ENCODE results near the gene AGFG1.

Gene AGFG1, protein sequence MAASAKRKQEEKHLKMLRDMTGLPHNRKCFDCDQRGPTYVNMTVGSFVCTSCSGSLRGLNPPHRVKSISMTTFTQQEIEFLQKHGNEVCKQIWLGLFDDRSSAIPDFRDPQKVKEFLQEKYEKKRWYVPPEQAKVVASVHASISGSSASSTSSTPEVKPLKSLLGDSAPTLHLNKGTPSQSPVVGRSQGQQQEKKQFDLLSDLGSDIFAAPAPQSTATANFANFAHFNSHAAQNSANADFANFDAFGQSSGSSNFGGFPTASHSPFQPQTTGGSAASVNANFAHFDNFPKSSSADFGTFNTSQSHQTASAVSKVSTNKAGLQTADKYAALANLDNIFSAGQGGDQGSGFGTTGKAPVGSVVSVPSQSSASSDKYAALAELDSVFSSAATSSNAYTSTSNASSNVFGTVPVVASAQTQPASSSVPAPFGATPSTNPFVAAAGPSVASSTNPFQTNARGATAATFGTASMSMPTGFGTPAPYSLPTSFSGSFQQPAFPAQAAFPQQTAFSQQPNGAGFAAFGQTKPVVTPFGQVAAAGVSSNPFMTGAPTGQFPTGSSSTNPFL

GRCh38 chr2:227471924-227472264 lies at the start of gene AGFG1:
Gene AGFG1 (plus strand): TSS chr2:227472156. CDS start chr2:227472422, 266 bp downstream.
- peak; percentile 62 for DNase-seq (ENCODE audit: low spot score)

DNA sequence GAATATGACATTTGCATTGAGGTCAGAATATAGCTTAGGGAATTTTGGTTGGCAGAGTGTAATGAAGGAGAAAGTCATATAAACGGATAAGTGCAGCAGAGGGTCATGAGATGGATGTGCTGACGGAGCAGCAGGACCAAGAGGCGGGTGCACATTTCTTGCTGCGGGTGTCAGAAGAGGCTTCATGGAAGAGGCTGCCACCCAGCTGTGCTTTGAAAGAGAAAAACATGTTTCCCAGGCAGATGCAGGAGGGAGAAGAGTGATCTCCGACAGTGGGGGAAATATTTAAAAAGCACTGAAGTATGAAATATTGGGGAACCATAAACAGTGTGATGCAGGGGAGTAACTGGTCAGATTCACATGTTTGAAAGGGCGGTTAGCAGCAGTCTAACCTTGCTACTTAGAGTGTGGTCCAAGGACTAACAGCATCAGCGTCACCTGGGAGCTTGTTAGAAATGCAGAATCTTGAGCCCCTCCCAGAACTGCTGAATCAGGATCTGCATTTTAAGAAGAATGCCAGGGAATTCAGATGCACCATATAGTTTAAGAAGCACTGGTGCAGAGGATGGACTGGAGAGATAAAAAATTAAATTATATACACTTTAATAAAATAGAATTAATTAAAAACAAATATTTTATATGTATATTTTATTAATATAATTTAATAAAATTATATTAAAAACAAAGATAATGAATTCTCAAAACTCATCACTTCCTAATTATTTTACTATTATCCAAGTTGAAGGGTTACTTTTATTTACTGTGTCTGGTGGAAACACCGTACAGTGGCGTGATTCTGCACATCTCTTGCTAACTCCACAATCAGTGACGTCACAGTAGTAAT lies 48.1 kb upstream of the AGFG1 start:
- DNase-seq (ENCODE audit: low spot score): peak; percentile 68

DNA sequence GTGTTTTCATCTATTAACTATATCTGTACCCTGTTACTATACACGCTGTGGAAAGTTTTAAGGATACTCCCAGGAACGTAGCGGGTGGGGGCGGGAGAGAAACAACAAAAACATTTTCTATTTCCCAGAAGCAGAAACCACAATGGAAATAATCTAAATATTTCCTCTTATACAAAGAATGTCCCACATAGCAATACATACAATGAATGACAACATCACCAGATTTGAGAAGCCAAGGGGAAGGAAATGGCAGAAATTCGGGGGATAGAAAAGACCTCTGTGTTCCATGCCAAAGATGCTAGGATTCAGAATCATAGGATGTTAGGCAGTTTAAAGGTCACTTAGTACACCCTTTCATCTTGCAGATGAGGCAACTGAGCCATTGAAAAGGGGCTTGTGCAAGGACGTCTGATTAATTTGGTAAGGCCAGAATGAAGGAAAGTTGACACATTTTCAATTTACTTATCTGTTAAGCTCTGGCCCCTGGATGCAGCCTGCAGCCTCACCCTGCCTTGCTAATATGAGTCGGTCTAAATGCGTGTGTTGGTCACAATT lies 43.1 kb upstream of the AGFG1 start:
- DNase-seq (ENCODE audit: low spot score): no peak

DNA sequence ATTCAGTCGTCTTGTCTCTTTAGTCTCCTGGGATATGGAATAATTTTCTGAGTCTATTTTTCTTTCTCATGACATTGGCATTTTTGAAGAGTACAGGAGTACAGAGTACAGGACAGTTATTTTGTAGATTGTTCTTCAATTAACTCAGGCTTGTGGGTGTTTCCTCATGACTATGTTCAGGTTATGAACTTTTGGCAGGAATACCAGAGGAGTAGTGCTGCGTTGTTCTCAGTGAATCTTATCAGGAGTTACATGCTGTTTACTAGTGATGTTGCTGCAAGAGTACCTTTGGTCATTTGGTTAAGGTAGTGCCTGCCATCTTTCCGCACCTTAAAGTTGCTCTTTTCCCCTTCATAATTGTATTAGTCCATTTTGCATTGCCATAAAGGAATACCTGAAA lies 41.3 kb upstream of the AGFG1 start:
- no peak for DNase-seq (ENCODE audit: low spot score)

DNA sequence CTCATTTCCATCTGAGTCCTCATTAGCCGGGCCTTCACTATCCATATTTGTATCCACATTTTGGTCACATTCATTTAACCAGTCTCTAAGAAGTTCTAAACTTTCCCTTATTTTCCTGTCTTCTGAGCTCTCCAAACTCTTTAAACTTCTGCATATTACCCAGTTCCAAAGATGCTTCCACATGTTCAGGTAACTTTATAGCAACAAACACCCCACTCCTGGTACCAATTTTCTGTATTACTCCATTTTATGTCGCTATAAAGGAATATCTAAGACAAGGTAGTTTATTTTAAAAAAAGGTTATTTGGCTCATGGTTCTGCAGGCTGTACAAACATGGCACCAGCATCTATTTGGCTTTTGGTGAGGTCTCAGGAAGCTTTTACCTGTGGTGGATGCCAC lies 38.8 kb upstream of the AGFG1 start:
- no peak for DNase-seq (ENCODE audit: low spot score)

DNA sequence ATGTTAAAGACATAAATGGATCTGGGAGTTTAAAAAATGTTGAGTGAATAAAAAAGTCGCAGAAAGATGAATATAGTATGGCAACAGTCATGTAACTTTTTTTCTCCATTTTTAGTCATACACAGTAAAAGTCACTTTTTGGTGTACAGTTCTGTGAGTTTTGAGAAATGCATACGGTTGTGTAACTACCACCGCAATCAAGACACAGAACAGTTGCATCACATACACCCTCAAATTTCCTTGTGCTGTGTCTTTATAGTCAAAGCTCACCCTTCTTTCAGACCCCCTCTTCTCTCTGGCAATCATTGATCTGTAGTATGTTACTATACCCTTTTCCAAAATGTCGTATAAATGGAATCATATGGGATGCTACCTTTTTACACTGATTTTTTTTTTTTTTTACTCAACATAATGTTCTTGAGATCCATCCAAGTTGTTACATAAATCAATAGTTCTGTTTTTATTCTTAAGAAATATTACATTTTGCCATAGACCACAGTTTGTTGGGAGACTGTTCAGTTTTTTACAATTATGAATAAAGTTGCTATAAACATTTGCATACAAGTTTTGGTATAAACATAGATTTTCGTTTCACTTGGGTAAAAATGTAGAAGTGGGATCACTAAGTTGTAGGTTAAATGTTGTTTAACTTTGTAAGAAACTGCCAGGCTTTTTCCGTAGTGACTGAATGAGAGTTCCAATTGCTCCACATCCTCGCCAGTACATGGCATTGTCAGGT lies 35.4 kb upstream of the AGFG1 start:
- DNase-seq (ENCODE audit: low spot score): no peak

- DNase-seq (ENCODE audit: low spot score): no peak
Measured at GRCh38 chr2:227439214-227439613, 32.7 kb upstream of the AGFG1 start.

GRCh38 chr2:227442639-227443038 lies 29.3 kb upstream of the AGFG1 start:
- DNase-seq (ENCODE audit: low spot score): no peak

- no peak for DNase-seq (ENCODE audit: low spot score)
Measured at GRCh38 chr2:227443889-227444568, 27.9 kb upstream of the AGFG1 start.

GRCh38 chr2:227447606-227448005 lies 24.4 kb upstream of the AGFG1 start:
- no peak for DNase-seq (ENCODE audit: low spot score)

DNA sequence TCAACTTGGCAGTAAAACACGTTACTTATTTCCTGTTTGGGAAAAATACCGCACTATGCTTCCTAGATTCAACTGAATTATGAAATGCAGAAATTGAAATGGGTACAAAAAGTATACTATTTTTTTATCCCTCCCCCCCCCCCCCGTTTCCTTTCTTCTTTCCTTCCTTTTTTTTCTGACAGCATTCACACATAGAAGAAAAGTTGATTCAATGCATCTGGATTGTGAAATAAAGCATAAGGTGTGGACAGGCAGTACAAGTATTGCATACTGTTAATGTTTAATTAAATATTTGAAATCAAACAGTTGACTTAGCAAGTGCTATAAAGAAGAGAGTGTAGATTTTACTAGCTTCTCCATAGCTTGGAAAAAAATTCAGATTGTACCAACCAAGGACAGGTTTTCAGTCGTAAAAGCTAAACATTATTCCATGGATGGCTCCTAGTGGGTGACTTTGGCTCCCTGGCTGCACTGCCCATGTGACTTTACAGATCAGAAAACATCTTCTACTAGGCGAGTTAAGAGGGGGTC lies 21.6 kb upstream of the AGFG1 start:
- DNase-seq (ENCODE audit: low spot score): no peak

DNA sequence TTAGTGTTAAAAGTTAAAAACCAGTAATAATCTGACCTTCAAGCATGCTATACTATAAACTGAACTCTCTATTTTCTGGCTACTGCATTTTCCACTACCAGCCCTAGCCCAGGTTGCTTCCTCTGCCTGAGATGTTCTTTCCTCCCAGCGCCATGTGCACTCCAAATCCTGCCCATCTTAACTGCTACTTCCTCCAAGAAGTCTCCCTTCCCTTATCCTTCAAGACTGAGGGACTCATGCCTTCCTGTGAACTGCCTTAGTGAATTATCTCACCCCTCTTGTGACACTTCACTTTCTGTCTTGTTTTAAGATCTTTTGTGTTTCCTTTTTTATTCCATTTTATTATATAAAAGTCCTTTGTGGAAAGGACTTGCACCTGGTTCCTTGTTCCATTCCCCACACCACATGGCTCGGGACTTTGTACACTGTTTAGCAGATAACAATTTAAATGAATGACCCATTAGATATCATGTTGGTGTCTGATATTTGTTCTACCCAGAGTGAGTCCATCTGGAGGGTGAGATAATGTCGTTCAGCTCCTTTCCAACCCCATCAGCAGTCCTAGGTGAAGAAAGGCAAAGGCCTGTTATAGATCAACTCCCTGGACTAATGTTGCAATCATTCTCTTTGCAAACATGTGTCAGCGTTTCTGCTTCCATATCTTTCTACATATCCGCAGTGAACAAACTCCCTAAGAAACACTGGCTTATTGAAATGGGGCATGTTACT lies 20.9 kb upstream of the AGFG1 start:
- no peak for DNase-seq (ENCODE audit: low spot score)

GRCh38 chr2:227451655-227451992 lies 20.3 kb upstream of the AGFG1 start:
- DNase-seq (ENCODE audit: low spot score): no peak

DNA sequence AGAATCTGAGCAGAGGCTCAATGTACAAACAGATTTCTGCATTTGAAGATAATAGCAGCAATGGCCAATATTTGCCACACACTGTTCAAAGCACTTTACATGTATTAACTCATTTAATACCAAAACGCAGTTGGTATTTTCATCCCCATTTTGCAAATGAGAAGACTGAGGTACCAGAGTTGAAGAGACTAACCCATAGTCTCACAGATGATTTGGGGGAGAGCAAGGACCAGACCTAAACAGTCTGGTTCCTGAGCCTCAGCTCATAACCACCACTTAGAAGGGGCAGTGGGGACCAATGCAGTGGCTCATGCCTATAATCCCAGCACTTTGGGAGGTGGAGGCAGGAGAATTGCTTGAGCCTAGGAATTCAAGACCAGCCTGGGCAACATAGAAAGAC lies 18.1 kb upstream of the AGFG1 start:
- no peak for DNase-seq (ENCODE audit: low spot score)

- DNase-seq (ENCODE audit: low spot score): no peak
Measured at GRCh38 chr2:227454323-227454860, 17.6 kb upstream of the AGFG1 start.

- no peak for DNase-seq (ENCODE audit: low spot score)
Measured at GRCh38 chr2:227455200-227455599, 16.8 kb upstream of the AGFG1 start.

- DNase-seq (ENCODE audit: low spot score): no peak
Measured at GRCh38 chr2:227456102-227456501, 15.9 kb upstream of the AGFG1 start.

DNA sequence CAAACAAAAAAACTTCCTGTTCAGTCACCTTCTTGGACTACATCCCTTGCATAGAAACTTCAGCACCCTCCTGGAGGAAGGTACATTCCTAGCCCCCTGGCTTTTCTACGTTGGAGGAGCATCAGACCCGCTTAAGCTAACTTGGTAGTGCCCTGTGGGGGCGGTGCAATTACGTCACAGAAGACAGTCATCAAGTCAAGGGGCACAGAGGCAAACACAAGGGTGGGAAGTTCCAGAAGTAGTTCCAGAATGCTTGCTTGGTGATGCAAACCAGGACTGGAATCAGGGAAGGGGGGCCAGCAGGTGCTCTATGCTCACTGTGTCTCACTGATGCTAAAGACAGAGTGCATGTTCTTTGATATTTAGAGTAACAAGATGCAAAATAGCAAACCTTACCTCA lies 15.2 kb upstream of the AGFG1 start:
- no peak for DNase-seq (ENCODE audit: low spot score)

DNA sequence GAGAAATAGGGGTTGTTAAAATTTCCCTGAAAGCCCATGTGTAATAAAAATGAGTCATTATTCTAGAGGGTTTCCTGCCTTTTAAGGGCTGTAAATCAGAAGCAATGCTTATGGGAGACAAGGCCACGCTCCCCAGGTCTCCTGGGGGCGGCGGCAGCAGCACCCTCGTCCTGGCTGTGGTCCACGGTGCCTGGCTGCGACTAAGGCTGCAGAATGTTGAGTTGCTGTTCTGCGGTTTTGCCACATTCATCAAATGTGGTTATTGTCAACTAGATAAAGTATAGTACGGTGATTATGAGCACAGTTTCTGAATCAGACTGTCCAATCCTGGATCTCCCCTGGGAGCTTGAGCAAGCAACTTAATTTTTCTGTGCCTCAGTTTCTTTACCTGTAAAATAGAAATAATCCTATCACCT lies 11.9 kb upstream of the AGFG1 start:
- DNase-seq (ENCODE audit: low spot score): no peak

DNA sequence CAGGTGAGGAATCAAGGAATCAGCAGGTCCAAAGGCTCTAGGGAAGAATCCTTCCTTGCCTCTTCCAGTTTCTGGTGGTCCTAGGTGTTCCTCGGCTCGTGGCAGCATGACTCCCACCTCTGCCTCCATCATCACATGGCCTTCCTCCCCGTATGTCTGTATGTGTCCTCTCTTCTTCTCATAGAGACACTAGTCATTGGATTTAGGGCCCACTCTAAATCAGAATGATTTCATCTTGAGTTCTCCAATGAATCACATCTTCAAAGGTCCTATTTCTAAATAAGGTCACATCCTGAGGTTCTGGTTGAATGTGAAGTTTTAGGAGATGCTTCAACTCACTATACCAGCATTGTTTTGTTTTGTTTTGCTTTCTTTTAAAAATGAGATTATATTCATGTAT lies 11.1 kb upstream of the AGFG1 start:
- DNase-seq (ENCODE audit: low spot score): no peak

Data from pons (tissue), 1 donor.